ENCODE data around the gene SYDE1.

The SYDE1 gene

DNA sequence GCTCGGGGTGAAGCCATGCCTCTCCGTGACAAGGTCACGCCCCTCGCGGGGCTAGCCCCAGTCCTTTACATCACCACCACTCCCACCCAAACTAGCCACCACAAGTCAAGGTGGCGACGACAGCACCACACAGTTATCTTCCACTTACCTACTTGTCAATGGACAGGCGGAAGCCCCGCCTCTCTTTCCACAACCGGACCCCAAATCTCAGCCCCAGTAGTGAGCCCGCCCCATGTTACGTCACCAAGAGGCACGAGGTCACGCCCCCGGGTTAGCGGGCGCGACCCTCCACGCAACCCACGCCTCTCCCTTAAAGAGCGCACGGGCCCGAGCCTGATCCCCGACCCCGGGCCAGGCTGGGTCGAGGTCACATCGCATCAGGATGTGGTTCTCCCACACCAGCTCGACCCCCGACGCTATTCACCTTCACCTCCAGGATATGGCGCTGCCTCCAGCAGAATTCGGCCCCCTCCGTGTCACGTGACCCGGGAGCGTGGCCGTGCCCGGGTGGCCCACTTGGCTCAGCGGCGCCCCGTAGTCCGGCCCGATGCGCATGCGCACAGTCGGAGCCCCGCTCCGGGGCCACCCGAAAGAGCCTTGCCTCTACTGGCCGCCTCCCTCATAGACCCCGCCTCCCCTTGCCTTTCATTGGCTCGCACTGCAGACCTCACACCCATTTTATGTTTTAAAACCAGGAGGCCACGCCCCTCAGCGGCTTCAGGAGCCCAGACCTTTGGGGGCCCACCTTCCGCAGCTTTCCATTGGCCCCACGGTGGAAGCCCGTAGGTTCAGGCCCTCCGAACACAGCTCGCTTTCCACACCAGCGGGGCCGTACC, 18.2 kb downstream of the SYDE1 start:
- DNase-seq, result peak; percentile 98

DNA sequence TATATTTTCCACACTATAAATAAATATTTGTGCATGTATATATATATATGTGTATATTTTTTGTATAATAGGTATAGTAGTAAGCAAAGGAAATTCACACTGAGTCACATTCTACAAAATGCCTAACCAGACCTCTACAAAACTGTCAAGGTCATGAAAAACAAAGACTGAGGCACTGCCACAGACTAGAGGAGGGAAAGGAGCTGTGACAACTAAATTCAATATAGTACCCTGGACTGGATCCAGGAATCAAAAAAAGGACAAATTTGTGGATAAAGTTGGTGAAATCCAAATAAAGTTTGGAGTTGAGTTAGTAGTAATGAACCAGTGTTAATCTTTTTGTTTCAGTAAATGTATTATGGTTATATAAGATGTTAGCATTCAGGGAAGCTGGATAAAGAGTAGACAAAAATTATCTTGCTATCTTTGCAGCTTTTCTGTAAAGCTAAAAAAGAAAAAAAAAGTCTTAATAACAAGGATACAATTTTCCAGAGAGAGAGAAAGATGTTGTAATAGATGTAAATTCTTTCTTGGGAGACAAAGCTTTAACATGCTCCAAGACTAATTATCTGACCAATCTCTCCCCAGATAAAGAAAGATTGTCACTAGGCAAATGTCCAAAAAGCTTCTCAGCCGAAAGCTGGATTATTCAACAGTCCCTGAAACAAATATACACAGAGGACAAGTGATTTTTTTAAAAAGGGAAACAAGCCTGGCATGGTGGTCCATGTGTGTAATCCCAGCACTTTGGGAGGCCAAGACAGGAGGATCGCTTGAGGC, 19.1 kb downstream of the SYDE1 start:
- DNase-seq, result no peak

DNA sequence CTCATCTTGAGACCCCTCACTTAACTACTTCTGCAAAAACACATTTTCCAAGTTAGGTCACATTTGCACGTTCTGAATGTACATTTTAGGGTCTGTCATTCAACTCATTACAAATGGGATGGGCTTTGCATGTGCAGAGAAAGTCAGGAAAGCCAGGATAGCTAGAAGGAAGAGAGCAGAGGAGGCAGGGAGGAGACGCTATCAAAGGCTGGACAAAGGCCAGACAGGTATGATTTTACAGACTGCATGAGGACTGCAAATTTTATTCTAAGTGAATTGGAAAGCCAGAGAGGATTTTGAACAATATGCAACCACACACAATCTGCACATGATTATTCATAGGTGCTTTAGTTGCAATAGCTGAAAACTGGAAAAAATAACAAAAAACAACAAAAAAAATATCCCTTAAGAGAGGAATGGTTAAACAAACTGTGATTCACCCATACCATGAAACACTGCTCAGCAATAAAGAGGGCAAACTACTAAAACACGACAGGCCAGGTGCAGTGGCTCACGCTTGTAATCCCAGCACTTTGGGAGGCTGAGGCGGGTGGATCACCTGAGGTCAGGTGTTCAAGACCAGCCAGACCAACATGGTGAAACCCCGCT, 21.1 kb downstream of the SYDE1 start:
- DNase-seq, result no peak

DNA sequence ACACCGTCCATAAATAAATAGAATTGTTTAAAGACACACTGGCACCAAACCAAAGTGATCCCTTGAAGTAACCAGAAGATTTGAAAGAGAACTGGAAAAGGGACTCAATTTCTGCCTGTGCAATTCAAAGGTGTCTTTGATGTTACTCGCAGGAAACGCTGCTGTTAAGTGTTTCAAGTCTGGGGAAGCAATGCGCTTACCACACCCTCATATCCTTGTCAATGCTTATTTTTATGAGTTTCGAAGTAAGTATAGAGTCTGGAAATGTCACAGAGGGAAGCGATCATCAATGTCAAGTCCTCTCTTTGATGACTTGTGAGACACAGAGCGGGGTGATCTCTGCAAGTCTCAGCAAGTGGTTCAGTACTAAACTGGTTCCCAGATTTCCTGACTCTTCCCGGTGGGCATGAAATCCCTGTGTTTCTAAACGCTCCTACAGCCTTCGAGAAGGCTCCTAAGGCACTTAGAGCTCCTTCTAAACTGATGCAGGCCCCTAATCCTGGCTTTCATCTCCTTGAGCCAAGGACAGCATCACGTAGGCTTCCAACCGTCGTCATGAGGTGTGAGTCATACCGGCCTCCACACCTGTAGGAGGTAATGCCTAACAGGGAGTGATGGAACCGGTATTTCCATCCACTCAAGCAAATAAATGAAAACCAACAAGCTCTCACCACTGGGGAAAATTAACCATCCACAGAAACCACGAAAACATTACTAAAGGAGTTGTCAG, 22.8 kb downstream of the SYDE1 start:
- DNase-seq, result peak; percentile 50 to 59

DNA sequence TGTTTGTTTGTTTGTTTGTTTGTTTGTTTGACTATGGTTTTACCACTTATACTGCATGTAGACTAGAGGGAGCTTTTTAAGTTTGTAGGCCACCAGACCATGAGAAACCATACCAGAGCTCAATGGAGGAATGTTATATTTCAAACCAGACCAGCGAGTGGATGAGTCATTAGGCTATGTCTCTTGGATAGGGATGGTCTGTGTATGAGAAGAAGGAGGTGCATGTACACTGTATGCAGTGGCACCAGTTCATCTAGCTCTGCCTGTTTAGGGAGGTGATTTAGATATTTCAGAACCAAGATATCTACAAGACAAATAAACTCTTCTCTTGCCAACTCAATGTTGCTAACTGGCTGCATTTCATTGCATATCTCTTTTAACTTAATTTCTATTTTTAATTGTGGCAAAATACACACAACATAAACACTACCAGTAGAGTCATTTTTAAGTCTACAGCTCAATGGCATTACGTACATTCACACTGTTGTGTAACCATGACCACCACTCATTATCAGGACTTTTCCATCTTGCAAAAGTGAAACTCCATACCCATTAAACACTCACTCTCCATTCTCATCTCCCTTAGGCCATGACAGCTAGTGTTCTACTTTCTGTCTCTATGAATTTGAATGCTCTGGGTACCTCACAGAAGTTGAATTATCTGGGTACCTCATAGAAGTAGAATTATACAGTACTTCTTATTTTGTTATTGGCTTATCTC, 29.2 kb downstream of the SYDE1 start:
- DNase-seq, result no peak

DNA sequence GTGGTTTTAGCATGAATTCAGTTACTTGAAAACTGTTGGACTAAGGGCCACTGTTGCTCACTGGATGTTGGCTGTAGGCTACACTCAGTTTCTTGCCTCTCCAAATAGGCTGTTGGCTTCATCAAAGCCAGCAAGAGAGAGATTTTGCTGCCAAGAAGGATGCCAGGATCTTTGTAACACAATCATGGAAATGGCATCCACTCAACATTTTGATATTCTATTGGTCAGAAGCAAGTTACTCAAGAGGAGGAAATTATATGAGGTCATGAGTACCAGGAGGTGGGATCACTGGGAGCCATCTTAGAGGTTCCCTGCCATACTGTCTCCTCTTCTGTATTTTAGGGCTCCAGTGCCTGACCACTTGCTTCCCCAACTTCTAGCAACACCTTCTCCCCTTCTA, 30.6 kb downstream of the SYDE1 start:
- DNase-seq, result no peak

DNA sequence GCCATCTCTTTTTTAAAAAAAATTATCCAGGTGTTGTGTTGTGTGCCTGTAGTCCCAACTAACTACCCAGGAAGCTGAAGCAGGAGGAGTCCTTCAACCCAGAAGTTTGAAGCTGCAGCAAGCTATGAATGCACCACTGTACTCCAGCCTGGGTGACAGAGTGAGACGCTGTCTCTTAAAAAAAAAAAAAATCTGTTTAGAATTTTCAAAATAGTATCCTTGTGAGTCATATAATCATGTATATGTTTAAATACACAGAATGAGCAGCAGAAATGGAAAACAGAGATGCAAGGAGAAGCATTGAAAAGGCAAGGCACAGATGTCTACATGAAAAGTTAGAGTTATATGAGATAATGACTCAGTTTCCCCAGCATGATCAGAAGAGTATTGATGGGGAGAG, 31.2 kb downstream of the SYDE1 start:
- no peak for DNase-seq

DNA sequence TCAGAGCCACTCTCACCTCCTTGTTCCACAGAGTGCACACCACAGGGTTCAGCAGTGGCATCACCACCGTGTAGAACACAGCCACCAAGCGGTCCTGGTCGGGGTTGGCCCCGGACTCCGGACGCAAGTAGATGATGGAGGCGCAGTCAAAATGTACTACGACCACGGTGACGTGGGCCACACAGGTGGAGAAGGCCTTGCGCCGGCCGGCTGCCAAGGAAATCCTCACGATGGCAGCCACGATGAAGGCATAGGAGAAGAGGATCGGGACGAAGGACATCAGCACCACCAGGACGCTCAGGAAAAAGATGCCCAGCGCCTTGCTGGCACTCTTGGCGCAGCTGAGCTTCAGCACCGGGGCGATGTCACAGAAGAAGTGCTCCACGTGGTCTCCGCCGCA, 33.9 kb downstream of the SYDE1 start:
- DNase-seq, result no peak

DNA sequence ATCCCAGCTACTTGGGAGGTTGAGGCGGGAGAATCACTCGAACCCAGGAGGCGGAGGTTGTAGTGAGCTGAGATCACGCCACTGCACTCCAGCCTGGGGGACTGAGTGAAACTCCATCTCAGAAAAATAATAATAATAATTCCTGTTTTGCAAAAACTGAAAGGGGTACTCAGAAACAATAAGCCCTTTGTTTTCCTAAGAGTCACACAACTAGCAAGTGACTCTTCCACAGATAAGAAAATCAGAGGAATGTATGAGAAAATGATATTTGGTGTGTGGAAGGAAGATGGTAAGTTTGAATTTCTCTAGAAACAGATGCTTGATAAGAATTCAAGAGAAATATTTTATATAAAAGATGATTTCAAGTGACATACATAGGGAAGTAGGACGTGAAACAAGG, 35.1 kb downstream of the SYDE1 start:
- DNase-seq, result no peak

DNA sequence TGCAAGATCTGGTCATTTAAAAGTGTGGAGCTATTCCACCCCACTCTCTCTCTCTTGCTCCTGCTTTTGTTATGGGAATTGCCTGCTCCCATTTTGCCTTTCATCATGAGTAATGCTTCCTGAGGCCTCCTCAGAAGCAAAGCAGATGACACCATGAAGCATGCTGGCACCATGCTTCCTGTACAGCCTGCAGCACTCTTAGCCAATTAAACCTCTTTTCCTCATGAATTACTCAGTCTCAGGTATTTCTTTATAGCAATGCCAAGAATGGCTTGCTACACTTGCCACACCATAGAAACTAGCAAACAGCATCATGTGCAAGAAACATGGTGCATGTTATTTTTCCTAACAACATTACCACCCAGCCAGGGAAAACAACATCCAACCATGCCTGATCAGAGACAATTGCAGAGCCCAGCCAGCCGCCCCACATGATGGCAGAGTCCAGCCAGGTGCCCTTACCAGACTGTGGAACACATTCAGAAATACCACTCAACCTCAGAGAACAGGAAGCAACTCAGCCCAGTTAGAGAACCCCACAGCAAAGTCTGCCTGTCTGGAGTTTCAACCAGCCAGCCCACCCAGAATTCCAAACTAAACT, 36.9 kb downstream of the SYDE1 start:
- no peak for DNase-seq

DNA sequence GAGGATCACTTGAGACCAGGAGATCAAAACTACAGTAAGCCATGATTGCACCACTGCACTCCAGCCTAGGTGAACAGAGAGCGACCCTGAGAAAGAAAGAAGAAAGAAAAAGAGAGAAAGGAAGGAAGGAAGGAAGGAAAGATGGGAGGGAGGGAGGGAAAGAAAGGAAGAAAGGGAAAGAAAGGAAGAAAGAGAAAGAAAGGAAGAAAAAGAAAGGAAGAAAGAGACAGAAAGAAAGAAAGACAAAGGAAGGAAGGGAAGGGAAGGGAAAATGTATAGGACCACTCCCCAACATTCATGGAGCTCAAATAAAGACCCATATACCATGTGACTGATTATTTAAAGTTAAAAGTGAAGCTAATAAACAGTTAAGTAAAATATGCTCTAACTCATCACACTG, 39.9 kb downstream of the SYDE1 start:
- no peak for DNase-seq

DNA sequence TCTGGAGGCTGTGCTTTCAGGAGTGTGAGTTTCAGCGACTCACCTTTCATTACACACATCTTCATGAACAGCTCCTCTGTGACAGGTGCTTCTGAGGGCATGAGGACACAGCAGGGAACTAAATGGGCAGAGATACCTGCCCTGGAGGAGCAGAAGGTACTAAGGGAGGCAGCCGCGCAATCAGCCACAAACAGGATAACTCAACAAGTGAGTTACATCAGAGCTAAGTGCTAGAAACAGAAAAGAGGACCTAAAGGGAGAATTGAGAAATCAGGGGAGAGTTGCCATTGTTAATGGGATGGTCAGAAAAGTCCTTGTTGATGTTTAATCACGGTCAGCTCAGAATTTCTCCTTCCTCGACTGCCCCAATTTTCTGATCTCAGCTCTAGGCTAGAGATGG, 42.5 kb downstream of the SYDE1 start:
- no peak for DNase-seq

DNA sequence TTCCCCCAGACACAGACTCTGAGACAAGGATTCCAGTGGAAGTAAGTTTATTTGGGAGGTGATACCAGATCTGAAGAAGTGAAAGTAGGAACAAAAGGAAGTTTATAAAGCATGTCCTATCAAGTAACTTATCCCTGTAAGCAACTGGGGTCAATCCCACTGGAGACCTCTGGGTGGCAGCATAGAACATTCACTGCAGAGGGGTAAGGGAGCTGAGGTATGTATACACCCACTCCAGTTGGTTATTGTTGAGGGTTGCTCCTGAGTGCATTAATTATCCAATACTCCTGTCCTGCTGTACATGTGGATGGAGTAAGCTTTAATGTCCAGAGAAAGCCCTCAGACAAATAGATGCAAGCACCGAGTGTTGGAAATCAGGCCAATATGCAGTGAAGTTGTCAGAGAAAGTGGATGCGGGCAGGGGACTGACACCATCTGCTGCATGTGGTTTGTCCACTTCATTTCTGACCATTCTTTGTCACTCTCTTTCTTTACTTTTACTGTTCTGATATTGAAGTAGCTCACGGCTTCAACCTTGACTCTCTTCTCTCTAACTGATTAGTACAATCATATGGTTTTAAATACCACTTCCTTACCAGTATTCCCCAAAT, 46.9 kb downstream of the SYDE1 start:
- DNase-seq, result peak; percentile 65

DNA sequence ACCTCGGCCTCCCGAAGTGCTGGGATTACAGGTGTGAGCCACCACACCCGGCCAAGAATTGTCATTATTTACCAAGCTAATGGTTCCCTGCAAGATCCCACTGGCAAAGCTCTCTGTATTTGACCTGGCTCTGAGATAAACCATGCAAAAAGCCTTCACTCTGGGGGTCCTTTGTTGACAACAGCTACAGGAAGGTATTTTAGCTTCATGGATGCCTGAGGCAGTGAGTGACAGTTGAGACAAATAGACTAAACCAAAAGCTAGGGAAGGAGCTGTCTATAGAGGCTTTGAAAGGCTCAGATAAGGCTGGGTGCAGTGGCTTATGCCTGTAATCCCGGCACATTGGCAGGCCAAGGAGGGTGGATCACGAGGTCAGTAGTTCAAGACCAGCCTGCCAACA, 48.1 kb downstream of the SYDE1 start:
- no peak for DNase-seq

DNA sequence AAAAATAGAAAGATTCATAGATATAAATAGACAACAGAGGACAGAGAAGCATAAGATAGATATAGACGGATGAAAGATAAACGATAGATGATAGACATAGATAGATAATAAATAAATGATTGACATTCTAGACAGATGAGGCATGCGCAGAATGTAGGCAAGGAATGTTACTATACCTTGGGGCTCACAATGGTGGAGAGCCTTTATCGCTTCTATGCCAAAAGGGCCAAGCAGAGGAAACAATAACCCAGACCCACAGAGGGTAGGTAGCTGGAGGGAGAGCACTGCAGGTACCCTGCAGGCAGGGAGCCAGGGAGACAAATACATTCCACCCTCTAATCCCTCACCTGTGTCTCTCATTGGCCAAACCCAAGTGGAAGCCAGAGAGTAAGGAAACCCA, 49.2 kb downstream of the SYDE1 start:
- no peak for DNase-seq

DNA sequence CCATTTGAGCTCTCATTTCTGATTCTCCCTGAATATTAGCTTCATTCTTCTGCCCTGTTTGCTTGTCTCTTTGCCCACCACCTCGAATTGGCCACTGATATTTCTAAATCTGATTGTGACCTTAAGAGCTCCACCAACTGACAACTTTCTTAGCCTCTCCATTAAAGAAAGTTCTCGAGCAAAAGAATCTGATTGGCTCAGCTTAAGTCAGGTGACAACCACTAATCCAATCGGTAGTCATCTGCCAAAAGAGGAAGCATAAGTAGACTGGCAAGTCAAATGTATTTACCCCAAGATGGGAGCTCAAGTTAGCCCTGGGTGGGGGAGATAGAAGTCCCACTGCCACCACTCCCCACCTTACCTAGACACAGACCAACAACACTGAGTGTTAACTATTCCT, 52.0 kb downstream of the SYDE1 start:
- no peak for DNase-seq

DNA sequence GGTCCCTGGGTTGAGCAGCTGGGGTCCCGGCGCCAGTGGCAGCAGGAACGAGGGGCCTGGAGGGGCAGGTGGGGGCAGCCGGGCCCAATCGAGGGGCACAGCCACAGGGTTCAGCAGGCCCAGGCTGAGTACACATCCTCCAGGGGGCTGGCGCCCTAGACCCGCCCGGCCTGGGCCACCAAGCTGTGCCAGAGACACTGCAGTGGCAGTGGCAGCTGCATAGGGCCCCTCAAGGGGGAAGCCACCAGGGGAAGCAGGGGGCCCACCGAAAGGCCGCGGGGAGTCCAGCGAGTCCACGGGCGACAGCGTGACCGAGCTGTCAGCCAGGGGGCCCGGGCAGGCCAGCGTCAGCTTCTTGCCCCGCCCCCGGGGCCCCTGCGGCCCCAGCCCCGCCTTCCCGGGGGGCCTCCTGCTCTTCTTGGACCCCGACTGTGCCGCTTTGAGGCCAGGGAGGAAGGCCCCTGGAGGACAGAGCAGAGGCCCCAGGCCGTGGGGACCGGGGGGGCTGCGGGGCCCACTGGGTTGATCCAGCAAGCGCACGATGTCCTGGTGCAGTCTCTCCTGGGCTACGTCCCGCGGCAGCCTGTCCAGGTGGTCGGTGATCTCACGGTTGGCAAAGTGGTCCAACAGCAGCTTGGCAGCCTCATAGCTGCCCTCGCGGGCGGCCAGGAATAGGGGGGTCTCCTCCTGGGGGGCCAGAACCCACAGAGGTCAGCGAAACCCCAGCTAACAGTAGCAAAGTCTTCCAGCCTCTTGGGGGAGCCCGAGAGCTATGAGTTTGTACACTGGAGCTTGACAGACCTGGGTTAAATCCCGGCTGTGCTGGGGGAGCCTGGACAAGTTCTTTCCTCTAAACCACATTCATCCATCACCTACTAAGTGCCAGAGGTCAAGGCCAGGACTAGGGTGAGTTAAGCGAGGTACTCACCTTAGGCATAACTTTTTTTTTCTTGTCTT, 54.1 kb downstream of the SYDE1 start:
- DNase-seq, result no peak
